Tibial nerve (tissue), 4 donors: Measurements from ENCODE around the gene KIF12. TPM values are rescaled to one million over a fixed set of nuclear protein-coding genes. Genes with fewer than 3 reads are reported as not detected.

Source experiments
- DNase-seq, 2 donors: peaks; one replicate each; pipeline ENCODE4 v3.0.0-alpha.2; 2019; ENCODE audit warnings: low spot score in 2 of 2
- H3K27ac ChIP-seq, 4 donors: fragments of 200-600 bp; sonication (generic) in 3 of 4; one replicate each; pipeline ENCODE4 v1.5.1; 2017 to 2019; ENCODE audit warnings: mild to moderate bottlenecking in 1 of 4
- H3K27me3 ChIP-seq, 2 donors: fragments of 200-600 bp; sonication (generic) in 1 of 2; one replicate each; pipeline versions ENCODE4 v1.5.1 to v1.6.0; 2017 to 2019
- H3K36me3 ChIP-seq, 3 donors: fragments of 200-600 bp; sonication (generic); one replicate each; pipeline ENCODE4 v1.5.1; 2018 to 2019
- H3K4me1 ChIP-seq, 4 donors: fragments of 200-600 bp; sonication (generic) in 3 of 4; one replicate each; pipeline ENCODE4 v1.5.1; 2017 to 2019
- H3K4me3 ChIP-seq, 4 donors: fragments of 200-600 bp; sonication (generic) in 3 of 4; one replicate each; pipeline ENCODE4 v1.5.1; 2017 to 2019; ENCODE audit warnings: mild to moderate bottlenecking in 1 of 4, moderate library complexity in 1 of 4
- H3K9me3 ChIP-seq, 4 donors: fragments of 200-600 bp; sonication (generic) in 3 of 4; one replicate each; pipeline ENCODE4 v1.5.1; 2017 to 2019
- EP300 ChIP-seq, 2 donors: sonication (generic); formaldehyde crosslinking; IDR thresholded peaks; one replicate each; pipeline ENCODE4 v1.6.1; 2017; ENCODE audit warnings: antibody characterized with exemption in 2 of 2, mild to moderate bottlenecking in 1 of 2
- POLR2A ChIP-seq, 2 donors: fragments of 450-650 bp; IDR thresholded peaks; one replicate each; pipeline ENCODE4 v1.6.1; 2017; ENCODE audit warnings: antibody characterized with exemption in 2 of 2, mild to moderate bottlenecking in 2 of 2, moderate library complexity in 2 of 2
- WGBS, 2 donors: methylation state at CpG; one replicate each; pipeline ENCODE4 v1.1.5; 2018; 5-methylcytosine and 5-hydroxymethylcytosine counted together
- total RNA-seq, 4 donors: library from RNA; depleted of rRNA; stranded (reverse); fragments of >200 nt; gene quantifications; one replicate each; pipeline ENCODE4 v1.1.0, GENCODE V29; 2016
- TF ChIP-seq, protein P1 (sequence below), 5 experiments: fragments of 200-600 bp in 3 of 5; fragments of 450-650 bp in 2 of 5; sonication (generic) in 3 of 5; IDR thresholded peaks; one replicate each; pipeline ENCODE4 v1.5.1; 2016 to 2019; ENCODE audit warnings: antibody characterized with exemption in 5 of 5, mild to moderate bottlenecking in 3 of 5, moderate library complexity in 2 of 5

Gene KIF12
- total RNA-seq, 4 donors from 2014 or later = not detected

DNA sequence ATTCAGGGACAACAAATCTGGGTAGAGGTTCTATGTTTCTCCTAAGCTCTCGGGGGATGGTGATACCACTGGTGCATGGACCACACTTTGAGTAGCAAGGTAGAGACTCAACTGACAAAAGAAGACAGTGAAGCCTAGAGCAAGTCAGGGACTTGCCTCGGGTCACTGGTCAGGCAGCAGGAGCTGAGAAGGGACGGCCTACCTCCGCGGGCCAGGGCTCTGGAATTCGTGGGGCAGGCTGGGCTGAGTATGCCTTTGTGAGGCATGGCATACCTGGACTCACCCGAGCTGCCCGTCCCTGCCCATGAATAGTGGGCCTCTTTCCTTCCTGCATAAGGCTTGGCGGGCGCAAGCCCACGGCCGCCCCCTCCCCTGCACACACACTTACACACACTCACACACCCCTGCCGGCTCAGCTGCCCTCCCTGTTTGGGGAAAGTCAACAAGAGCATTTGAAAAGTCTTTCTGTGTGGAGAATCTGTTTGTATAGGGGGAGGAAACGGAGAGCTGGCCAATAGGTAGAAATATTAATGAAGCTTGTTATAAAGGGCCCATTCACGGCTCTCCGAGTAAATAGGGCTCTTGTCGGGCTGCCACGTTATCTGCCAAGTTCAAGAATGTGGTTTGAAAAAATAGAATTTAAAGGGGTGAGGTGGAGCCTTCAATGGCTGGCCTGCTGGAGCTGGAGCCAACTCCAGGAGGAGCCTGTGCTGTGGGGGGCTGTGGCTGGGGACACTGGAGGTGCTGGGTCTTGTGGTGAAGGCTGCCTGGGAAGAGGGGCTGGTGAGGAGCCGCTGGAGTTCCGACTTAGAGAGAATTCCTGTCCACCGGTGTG lies 19.1 kb upstream of the KIF12 start:
- no peak for DNase-seq
- H3K36me3 ChIP-seq = no peaks in the 10 kb centered on the region
- TF ChIP-seq POLR2A (IDR thresholded peaks at IDR 0.05) (no peak), EP300 (IDR thresholded peaks at IDR 0.05) (peak in 1 of 2 donors; percentile 10)
- TF ChIP-seq, protein P1, sequence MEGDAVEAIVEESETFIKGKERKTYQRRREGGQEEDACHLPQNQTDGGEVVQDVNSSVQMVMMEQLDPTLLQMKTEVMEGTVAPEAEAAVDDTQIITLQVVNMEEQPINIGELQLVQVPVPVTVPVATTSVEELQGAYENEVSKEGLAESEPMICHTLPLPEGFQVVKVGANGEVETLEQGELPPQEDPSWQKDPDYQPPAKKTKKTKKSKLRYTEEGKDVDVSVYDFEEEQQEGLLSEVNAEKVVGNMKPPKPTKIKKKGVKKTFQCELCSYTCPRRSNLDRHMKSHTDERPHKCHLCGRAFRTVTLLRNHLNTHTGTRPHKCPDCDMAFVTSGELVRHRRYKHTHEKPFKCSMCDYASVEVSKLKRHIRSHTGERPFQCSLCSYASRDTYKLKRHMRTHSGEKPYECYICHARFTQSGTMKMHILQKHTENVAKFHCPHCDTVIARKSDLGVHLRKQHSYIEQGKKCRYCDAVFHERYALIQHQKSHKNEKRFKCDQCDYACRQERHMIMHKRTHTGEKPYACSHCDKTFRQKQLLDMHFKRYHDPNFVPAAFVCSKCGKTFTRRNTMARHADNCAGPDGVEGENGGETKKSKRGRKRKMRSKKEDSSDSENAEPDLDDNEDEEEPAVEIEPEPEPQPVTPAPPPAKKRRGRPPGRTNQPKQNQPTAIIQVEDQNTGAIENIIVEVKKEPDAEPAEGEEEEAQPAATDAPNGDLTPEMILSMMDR (IDR thresholded peaks at IDR 0.05) = no peak
- no peaks in the 10 kb centered on the region for H3K9me3 ChIP-seq
- no peak overlapping the region for H3K4me3 ChIP-seq
- H3K4me1 ChIP-seq = peaks cover 0 to 37% (median 13%) of the 10 kb centered on the region in 4 donors
- no peaks in the 10 kb centered on the region for H3K27me3 ChIP-seq
- WGBS, 2 donors = 42 to 54% methylated on average over 20 to 21 of the region's 21 CpGs
- peak overlapping the region in 2 of 4 donors; percentile 18 to 54 for H3K27ac ChIP-seq

DNA sequence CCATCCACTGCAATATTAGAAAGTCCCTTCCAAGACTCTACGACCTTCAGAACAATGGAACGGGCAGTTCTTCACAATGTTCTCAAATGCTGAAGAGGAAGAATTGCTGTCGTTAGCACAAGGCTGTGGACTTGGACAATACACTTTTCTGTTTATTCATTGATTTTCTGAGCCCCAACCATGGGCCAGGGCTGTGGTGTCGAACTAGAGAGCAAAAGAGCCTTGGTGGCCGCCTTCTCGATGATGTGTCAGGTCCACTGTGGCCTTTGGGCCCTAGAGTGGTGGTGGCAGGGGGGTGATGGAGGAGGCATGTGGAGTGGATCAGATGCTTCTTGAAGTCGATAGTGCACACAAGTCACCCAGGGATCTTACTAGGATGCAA lies 18.5 kb upstream of the KIF12 start:
- DNase-seq = no peak
- peak overlapping the region in 2 of 4 donors; percentile 18 to 54 for H3K27ac ChIP-seq
- WGBS, 2 donors = 57 to 72% methylated on average over 7 of the region's 7 CpGs

DNA sequence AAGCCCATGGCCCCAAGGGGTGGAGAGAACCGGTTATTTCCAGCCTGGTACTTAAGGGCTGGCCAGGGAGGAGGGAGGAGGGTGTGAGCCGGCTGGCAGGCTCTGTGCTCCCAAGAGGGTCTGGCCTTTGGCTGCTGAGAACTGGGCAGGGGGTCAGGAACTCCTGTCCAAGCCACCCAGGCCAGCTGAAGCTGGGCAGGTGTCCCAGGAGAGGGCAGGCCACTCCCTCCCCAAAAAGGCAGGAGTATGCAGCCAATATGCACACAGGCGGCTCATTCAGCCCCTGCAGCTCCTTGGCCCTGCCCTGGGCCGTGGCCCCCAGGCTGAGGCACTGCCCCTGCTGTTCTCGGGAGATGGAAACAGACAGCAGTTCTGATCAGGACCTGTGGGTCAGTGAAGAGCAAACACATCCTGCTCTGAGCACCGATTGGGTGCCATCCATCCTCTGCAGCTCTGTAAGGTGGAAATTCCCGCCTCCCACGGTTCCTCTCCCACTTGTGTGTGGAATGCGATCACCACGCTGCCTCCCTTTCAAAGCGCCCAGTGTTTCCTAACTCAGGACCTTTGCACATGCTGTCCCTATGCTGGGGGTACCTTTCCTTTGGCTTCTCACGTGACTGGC lies 17.1 kb upstream of the KIF12 start:
- Histone ChIP-seq H3K4me1 (peaks cover 0 to 46% (median 13%) of the 10 kb centered on the region in 4 donors), H3K9me3 (no peaks in the 10 kb centered on the region), H3K4me3 (no peak overlapping the region), H3K36me3 (no peaks in the 10 kb centered on the region), H3K27me3 (no peaks in the 10 kb centered on the region), H3K27ac (peak overlapping the region in 1 of 4 donors; percentile 61)
- no peak for TF ChIP-seq POLR2A (IDR thresholded peaks at IDR 0.05)
- no peak for TF ChIP-seq EP300 (IDR thresholded peaks at IDR 0.05)
- TF ChIP-seq, protein P1 (IDR thresholded peaks at IDR 0.05) = no peak
- DNase-seq = no peak
- WGBS, 2 donors = 41 to 47% methylated on average over 12 of the region's 12 CpGs

More for the DNA sequence above, 18.5 kb upstream of the KIF12 start:
- TF ChIP-seq EP300 (IDR thresholded peaks at IDR 0.05) (no peak), POLR2A (IDR thresholded peaks at IDR 0.05) (no peak)
- TF ChIP-seq, protein P1 (IDR thresholded peaks at IDR 0.05) = no peak
- Histone ChIP-seq H3K27me3 (no peaks in the 10 kb centered on the region), H3K4me1 (peaks cover 0 to 43% (median 13%) of the 10 kb centered on the region in 4 donors), H3K36me3 (no peaks in the 10 kb centered on the region), H3K4me3 (no peak overlapping the region), H3K9me3 (no peaks in the 10 kb centered on the region)

DNA sequence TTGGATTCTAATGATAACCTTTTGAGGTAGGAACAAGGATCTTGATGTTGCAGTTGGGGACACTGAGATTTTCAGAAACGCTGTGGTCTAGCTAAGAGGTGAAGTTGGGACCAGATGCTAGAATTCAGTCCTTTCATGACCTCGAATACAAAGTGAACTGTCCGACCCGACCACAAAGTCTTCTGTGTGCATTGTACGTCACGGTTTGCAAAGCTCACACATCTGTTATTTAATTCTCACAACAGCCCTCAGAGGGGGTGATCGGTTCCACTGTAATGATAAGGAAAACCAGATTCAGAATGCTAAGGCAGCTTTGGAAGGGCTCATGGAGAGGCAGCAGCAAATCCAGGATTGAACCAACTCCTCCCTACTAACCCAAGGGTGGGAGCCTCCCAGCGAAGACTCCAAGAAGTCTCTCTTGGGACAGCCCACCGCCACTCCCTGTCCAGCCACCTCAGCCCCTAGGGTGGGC lies 16.6 kb upstream of the KIF12 start:
- no peak for DNase-seq
- peak overlapping the region in 1 of 4 donors; percentile 61 for H3K27ac ChIP-seq
- no peaks in the 10 kb centered on the region for H3K9me3 ChIP-seq
- H3K27me3 ChIP-seq = no peaks in the 10 kb centered on the region
- WGBS, 2 donors = 48 to 59% methylated on average over 9 of the region's 9 CpGs
- H3K36me3 ChIP-seq = no peaks in the 10 kb centered on the region
- no peak overlapping the region for H3K4me3 ChIP-seq
- TF ChIP-seq, protein P1 (IDR thresholded peaks at IDR 0.05) = no peak
- TF ChIP-seq POLR2A (IDR thresholded peaks at IDR 0.05) (no peak), EP300 (IDR thresholded peaks at IDR 0.05) (no peak)
- peaks cover 0 to 46% (median 13%) of the 10 kb centered on the region in 4 donors for H3K4me1 ChIP-seq

DNA sequence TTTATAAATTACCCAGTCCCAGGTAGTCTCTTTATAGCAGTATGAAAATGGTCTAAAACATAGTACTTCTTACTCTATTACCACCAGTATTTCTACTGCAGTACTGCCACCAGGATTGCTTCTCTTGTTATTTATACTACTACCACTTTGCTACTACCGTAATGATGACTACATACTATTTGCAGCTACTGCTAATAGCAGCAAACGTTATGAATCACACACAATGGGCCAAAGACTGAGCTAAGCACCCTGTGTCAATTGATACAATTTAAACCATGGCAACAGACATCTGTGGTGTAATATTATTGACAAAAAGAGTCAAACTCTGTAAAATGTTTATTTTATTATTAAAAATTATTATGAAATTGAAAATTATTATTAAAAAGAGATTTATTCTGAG lies 15.3 kb upstream of the KIF12 start:
- no peak overlapping the region for H3K4me3 ChIP-seq
- no peak for TF ChIP-seq POLR2A (IDR thresholded peaks at IDR 0.05)
- H3K36me3 ChIP-seq = no peaks in the 10 kb centered on the region
- no peak for DNase-seq
- peaks cover 0 to 46% (median 13%) of the 10 kb centered on the region in 4 donors for H3K4me1 ChIP-seq
- 33 to 40% methylated on average over 2 of the region's 2 CpGs for WGBS, 2 donors
- H3K27ac ChIP-seq = no peak overlapping the region
- no peaks in the 10 kb centered on the region for H3K9me3 ChIP-seq
- no peaks in the 10 kb centered on the region for H3K27me3 ChIP-seq
